Ectodermal cell (in vitro differentiated cells): ENCODE results near the gene PIH1D2.
"Not testable (repeated sequence)": the region's sequence is repeated elsewhere in the genome, so short reads cannot be mapped to it uniquely, and the experiment has no call there.

Source experiments
- H3K27ac ChIP-seq: 2 replicates; pipeline ENCODE4 v1.7.0; 2013; ENCODE audit warnings: mild to moderate bottlenecking, low read depth, low read length; ENCODE audit not compliant: insufficient read depth, poor library complexity, severe bottlenecking
- H3K27me3 ChIP-seq: 2 replicates; pipeline ENCODE4 v1.7.0; 2013; ENCODE audit warnings: mild to moderate bottlenecking, low read length; ENCODE audit not compliant: insufficient read depth, control insufficient read depth, poor library complexity, severe bottlenecking
- H3K36me3 ChIP-seq: one replicate; pipeline ENCODE4 v1.7.0; 2013; ENCODE audit warnings: low read length; ENCODE audit not compliant: control insufficient read depth, insufficient read depth
- H3K4me1 ChIP-seq: one replicate; pipeline ENCODE4 v1.7.0; 2013; ENCODE audit warnings: low read length; ENCODE audit not compliant: control insufficient read depth, insufficient read depth
- H3K4me3 ChIP-seq: 2 replicates; pipeline ENCODE4 v1.7.0; 2013; ENCODE audit warnings: low read depth, low read length, control low read depth; ENCODE audit not compliant: insufficient read depth
- H3K9me3 ChIP-seq: 2 replicates; pipeline ENCODE4 v1.7.0; 2013; ENCODE audit warnings: mild to moderate bottlenecking, low read length, moderate library complexity; ENCODE audit not compliant: control insufficient read depth
- WGBS, 2 experiments: methylation state at CpG; one replicate each; pipeline ENCODE4 v1.1.7; 2013; ENCODE audit warnings: missing lambda C conversion rate in 2 of 2; 5-methylcytosine and 5-hydroxymethylcytosine counted together

The PIH1D2 gene

DNA sequence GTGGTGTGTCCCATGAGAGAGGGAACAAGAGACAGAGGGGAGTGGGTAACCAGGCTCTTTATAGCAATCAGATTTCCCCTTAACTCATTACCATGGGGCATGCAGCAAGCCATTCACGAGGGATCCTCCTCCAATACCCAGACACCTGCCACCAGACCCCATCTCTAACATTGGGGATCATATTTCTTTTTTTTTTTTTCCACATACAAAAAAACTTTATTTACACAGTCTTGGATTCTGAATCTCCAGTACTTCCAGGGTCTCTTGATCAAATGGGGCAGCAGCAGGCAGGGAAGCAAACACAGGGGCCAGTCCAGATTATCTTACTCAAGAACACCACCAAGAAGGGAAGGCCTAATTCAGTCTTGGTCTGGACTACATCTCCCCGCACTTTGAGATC, 44.4 kb downstream of the PIH1D2 start:
- H3K4me3 ChIP-seq, result no peak overlapping the region
- H3K9me3 ChIP-seq, result no peaks in the 10 kb centered on the region
- 91 to 96% methylated on average over 2 of the region's 2 CpGs for WGBS, 2 experiments
- H3K36me3 ChIP-seq, result peaks cover 42% of the 10 kb centered on the region
- H3K27me3 ChIP-seq, result no peaks in the 10 kb centered on the region
- H3K4me1 ChIP-seq, result no peaks in the 10 kb centered on the region
- no peak overlapping the region for H3K27ac ChIP-seq

DNA sequence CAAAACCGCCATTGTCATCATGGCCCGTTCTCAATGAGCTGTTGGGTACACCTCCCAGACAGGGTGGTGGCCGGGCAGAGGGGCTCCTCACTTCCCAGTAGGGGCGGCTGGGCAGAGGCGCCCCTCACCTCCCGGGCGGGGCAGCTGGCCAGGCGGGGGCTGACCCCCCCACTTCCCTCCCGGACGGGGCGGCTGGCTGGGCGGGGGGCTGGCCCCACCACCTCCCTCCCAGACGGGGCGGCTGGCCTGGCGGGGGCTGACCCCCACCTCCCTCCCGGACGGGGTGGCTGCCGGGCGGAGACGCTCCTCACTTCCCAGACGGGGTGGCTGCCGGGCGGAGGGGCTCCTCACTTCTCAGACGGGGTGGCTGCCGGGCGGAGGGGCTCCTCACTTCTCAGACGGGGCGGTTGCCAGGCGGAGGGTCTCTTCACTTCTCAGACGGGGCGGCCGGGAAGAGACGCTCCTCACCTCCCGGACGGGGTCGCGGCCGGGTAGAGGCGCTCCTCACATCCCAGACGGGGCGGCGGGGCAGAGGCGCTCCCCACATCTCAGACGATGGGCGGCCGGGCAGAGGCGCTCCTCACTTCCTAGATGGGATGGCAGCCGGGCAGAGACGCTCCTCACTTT, 46.9 kb downstream of the PIH1D2 start:
- peaks cover 28% of the 10 kb centered on the region for H3K36me3 ChIP-seq
- not testable (repeated sequence) for H3K27ac ChIP-seq, H3K9me3 ChIP-seq, H3K4me3 ChIP-seq, H3K4me1 ChIP-seq, H3K27me3 ChIP-seq
- 94 to 98% methylated on average over 44 to 47 of the region's 49 CpGs for WGBS, 2 experiments

DNA sequence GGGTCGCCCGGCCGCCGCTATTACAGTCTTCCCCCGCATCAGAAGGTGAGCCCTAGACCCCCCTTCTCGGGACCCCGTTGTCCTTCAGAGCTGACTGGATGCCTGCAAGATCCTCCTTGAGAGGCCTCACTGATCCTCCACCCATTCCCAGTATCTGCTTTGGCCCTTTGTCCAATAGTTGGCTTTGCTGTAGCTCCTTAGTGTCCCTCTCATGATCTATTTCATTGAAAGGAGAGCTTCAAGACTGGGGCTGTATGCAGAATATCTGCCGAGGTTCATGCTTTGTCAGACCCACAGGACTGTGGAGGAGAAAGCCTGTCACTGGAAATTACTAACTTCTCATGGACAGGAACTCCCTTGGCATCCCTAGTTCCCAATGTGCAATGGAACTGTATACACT, 48.1 kb downstream of the PIH1D2 start:
- Histone ChIP-seq H3K9me3 (no peaks in the 10 kb centered on the region), H3K27ac (peak overlapping the region; percentile 16), H3K4me3 (peak overlapping the region; percentile 98), H3K36me3 (peaks cover 22% of the 10 kb centered on the region), H3K4me1 (peaks cover 5% of the 10 kb centered on the region), H3K27me3 (no peaks in the 10 kb centered on the region)
- 0 to 1% methylated on average over 8 of the region's 8 CpGs for WGBS, 2 experiments

DNA sequence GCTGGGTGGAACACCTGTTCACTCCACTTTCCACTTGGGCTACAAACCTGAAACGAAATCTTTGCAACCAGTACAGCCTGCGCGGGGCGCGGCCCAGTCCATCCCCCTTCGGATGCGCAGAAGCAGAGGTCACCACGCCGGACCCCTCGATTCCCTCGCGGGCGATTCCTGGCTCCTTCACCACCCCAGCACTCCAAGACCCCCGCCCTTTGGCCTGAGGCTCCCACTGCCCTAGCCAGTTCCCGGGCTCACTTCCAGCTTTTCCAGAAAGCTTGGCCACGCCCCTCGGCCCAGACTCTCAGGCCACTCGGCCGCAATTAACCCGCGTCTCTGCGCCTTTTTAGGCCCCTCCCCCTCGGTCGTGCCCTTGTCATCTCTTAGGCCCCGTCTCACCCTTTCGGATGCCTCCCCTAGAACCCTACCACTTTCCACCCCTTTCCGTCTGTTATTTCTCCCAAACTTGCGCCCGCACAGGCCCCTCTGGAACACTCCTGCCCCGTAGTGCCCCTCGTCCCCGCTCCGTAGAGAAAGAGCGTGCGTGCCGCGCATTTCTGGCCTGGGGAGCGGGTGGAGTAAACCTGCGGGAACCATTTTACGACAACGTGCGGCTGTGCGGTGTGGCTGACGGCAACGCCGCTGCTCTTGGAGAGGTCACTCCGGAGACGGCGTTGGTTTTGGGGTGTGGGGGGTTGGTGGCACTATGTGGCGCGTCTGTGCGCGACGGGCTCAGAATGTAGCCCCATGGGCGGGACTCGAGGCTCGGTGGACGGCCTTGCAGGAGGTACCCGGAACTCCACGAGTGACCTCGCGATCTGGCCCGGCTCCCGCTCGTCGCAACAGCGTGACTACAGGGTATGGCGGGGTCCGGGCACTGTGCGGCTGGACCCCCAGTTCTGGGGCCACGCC, 48.8 kb downstream of the PIH1D2 start, which contains the start of gene DLAT:
Gene DLAT (plus strand): TSS at position 636 of the 906 bp plus-strand sequence. CDS start 65 bp downstream, at position 701.
- Histone ChIP-seq H3K27ac (peak within 1 kb of the TSS; percentile 93), H3K4me1 (peaks cover 5% of the 10 kb centered on the region), H3K9me3 (no peaks in the 10 kb centered on the region), H3K27me3 (no peaks in the 10 kb centered on the region), H3K36me3 (peaks cover 17% of the 10 kb centered on the region), H3K4me3 (peak within 1 kb of the TSS; percentile 98)
- WGBS, 2 experiments, result 0% methylated on average over 71 of the region's 71 CpGs

DNA sequence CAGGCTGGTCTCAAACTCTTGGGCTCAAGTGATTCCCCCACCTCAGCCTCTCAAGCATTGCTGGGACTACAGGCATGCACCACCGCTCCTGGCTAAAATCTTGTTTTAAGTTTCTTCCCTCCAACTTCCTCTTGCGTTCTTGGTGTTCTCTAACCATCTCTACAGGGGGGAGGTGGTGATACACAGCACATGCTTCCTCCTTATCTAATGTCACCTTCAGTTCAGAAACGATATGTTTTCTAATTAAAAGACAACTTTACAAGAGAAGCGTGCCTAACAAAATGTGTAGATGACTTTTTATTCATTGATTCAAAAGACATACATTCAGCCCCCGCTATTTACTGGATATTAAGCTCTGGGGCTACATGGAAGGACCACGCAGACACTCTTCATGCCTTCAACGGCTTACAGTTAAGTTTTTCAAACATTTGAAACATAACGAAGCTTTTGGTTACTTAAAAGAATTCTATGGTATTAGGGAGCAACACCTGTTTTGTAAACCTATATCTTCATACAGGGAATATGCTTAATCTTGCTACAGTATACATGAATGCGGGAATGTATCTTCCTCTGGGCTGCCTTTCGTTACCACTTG, 49.5 kb downstream of the PIH1D2 start:
- Histone ChIP-seq H3K36me3 (peaks cover 14% of the 10 kb centered on the region), H3K9me3 (no peaks in the 10 kb centered on the region), H3K4me1 (peaks cover 5% of the 10 kb centered on the region), H3K27me3 (no peaks in the 10 kb centered on the region), H3K27ac (peak overlapping the region; percentile 56), H3K4me3 (peak overlapping the region; percentile 98)
- WGBS, 2 experiments, result 18 to 19% methylated on average over 9 to 10 of the region's 10 CpGs

DNA sequence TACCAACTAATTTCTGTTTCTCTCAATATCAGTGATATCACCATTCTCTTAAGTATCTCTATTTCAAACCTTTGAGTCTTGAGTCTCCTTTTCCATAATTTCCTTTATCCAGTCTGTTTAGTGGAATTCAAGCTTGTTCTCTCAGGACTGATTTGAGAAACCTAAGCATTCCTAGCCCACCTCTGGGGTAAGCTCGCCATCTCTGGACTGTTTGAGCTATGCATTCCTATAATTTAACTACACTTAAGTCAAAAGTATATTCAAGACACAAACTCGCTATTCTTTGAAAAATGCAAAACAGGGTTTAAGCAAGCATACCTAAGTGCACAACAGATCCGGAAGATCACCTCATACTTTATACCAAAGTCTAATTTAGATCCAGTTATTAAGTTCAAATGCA, 50.7 kb downstream of the PIH1D2 start:
- Histone ChIP-seq H3K4me1 (peaks cover 5% of the 10 kb centered on the region), H3K27ac (no peak overlapping the region), H3K27me3 (no peaks in the 10 kb centered on the region), H3K36me3 (peaks cover 9% of the 10 kb centered on the region), H3K4me3 (no peak overlapping the region), H3K9me3 (no peaks in the 10 kb centered on the region)
- 93 to 95% methylated on average over 3 of the region's 3 CpGs for WGBS, 2 experiments

DNA sequence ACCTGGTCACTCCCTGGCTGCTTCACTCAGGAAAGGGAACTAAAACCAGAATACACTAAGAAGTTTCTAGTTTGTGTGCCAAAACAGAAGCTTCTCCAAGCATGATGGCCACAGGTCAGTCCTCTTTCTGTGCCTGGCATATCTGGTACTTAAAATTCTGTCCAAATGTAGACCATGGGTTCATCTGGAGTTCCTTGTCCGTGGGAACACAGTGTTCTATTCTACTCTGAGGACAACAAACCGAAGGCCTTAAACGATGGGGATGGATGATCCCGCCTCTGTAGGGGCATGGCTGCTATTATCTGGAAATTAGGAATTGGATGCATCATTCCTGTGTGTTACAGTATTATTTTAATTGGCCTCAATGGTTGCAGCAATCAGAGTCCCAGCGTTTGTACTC, 54.8 kb downstream of the PIH1D2 start:
- Histone ChIP-seq H3K9me3 (no peaks in the 10 kb centered on the region), H3K4me1 (peaks cover 8% of the 10 kb centered on the region), H3K27ac (no peak overlapping the region), H3K27me3 (no peaks in the 10 kb centered on the region), H3K36me3 (peaks cover 9% of the 10 kb centered on the region), H3K4me3 (no peak overlapping the region)
- WGBS, 2 experiments, result 94 to 95% methylated on average over 5 of the region's 5 CpGs
